GM12801 (cell line): Measurements from ENCODE around the gene FPR1.

Source experiments
- CTCF ChIP-seq: IDR thresholded peaks from one replicate; pipeline ENCODE4 v1.5.1; 2011; ENCODE audit warnings: control low read depth; ENCODE audit not compliant: insufficient read length; ENCODE audit errors: extremely low read depth

The FPR1 gene

GRCh38 chr19:51729781-51730180 is 21.9 kb downstream of the FPR1 start:
- no peak for TF ChIP-seq CTCF

- TF ChIP-seq CTCF = no peak
These were observed 24.3 kb downstream of the FPR1 start for GRCh38 chr19:51727349-51727880.

GRCh38 chr19:51726049-51726448 is 25.6 kb downstream of the FPR1 start:
- TF ChIP-seq CTCF = no peak

- TF ChIP-seq CTCF = no peak
These were observed 27.1 kb downstream of the FPR1 start for GRCh38 chr19:51724543-51724942.

- no peak for TF ChIP-seq CTCF
These were observed 29.2 kb downstream of the FPR1 start for GRCh38 chr19:51722492-51722891.

GRCh38 chr19:51721905-51722304 is 29.8 kb downstream of the FPR1 start:
- TF ChIP-seq CTCF = no peak

GRCh38 chr19:51719251-51719988 is 32.3 kb downstream of the FPR1 start:
- no peak for TF ChIP-seq CTCF
